ENCODE data around the gene ADAM12. TPM values are rescaled to one million over a fixed set of nuclear protein-coding genes. Genes with fewer than 3 reads are reported as not detected.

The ADAM12 gene
- total and polyA plus RNA-seq, 11 donors, result 0.04 to 11.2 (median 0.82) TPM; not detected in 1

- H3K4me3 ChIP-seq, result no peak overlapping the region
- WGBS, 4 donors, result 87 to 93% (median 90%) methylated on average over 3 of the region's 3 CpGs
- ATAC-seq, result no peak
- peaks cover 0 to 3% (median 0%) of the 10 kb centered on the region in 9 donors for H3K27me3 ChIP-seq
- intact Hi-C loops (cut with DNase I), result no loop called here
- DNase-seq, result no peak
- H3K9me3 ChIP-seq, result no peaks in the 10 kb centered on the region
- no peaks in the 10 kb centered on the region for H3K36me3 ChIP-seq
- TF ChIP-seq, protein P1, sequence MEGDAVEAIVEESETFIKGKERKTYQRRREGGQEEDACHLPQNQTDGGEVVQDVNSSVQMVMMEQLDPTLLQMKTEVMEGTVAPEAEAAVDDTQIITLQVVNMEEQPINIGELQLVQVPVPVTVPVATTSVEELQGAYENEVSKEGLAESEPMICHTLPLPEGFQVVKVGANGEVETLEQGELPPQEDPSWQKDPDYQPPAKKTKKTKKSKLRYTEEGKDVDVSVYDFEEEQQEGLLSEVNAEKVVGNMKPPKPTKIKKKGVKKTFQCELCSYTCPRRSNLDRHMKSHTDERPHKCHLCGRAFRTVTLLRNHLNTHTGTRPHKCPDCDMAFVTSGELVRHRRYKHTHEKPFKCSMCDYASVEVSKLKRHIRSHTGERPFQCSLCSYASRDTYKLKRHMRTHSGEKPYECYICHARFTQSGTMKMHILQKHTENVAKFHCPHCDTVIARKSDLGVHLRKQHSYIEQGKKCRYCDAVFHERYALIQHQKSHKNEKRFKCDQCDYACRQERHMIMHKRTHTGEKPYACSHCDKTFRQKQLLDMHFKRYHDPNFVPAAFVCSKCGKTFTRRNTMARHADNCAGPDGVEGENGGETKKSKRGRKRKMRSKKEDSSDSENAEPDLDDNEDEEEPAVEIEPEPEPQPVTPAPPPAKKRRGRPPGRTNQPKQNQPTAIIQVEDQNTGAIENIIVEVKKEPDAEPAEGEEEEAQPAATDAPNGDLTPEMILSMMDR (IDR thresholded peaks at IDR 0.05), result no peak
- no peak for TF ChIP-seq POLR2A (IDR thresholded peaks at IDR 0.05)
- no peak overlapping the region for H3K27ac ChIP-seq
- peaks cover 0 to 14% (median 0%) of the 10 kb centered on the region in 12 donors for H3K4me1 ChIP-seq
Measured at GRCh38 chr10:126207313-126207771, 180.9 kb downstream of the ADAM12 start.

- H3K36me3 ChIP-seq, result no peaks in the 10 kb centered on the region
- H3K4me1 ChIP-seq, result peaks cover 0 to 14% (median 0%) of the 10 kb centered on the region in 12 donors
- intact Hi-C loops (cut with DNase I), result no loop called here
- DNase-seq (no peak), ATAC-seq (no peak)
- H3K4me3 ChIP-seq, result no peak overlapping the region
- H3K27ac ChIP-seq, result no peak overlapping the region
- peaks cover 0 to 2% (median 0%) of the 10 kb centered on the region in 9 donors for H3K27me3 ChIP-seq
- H3K9me3 ChIP-seq, result no peaks in the 10 kb centered on the region
- TF ChIP-seq POLR2A (IDR thresholded peaks at IDR 0.05), result no peak
- TF ChIP-seq, protein P1 (IDR thresholded peaks at IDR 0.05), result no peak
- WGBS, 4 donors, result 97 to 98% (median 98%) methylated on average over 1 of the region's 1 CpG
Measured at GRCh38 chr10:126205486-126206205, 182.6 kb downstream of the ADAM12 start.

DNA sequence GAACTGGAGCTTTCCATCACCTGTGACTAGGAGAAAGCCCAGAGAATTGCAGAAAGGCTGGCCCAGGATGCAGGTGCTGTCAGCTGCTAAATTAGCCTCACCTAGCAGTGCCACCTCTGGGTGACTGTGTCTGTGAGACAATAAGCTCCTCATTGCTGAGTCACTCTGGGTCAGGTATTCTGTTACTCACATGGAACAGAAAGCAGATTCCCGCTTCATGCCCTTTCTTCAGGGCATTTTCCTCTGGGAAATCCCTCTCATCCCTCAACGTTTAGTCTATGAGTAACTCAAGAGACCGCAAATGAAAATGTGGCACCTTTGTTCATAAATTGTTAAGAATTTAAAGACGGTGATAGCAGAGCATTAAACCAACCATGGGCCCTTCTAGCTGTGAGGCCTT, 184.0 kb downstream of the ADAM12 start:
- no peaks in the 10 kb centered on the region for H3K27me3 ChIP-seq
- 88 to 96% (median 93%) methylated on average over 4 of the region's 4 CpGs for WGBS, 4 donors
- intact Hi-C loops (cut with DNase I), result no loop called here

DNA sequence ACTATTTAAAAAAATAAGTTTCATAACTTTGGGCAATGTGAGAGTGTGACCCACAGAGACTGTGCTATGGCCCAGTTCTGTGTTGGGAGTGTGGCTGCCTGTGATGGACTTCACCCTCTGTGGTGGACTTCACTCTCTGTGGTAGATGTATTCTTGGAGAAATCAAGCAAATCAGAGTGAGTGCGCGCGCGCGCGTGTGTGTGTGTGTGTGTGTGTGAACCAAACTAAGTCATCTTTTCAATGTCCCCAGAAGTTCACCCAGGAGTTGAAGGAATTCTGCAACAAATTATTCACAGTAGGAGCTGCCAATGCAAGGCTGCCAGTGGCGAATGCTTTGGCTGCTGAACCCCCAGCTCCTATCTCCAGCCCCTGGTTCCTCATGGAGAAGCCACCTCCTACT, 184.5 kb downstream of the ADAM12 start:
- Histone ChIP-seq H3K27me3 (no peaks in the 10 kb centered on the region), H3K36me3 (no peaks in the 10 kb centered on the region), H3K4me3 (no peak overlapping the region), H3K9me3 (no peaks in the 10 kb centered on the region), H3K4me1 (peaks cover 0 to 7% (median 0%) of the 10 kb centered on the region in 12 donors), H3K27ac (no peak overlapping the region)
- 93 to 96% (median 96%) methylated on average over 7 of the region's 7 CpGs for WGBS, 4 donors
- TF ChIP-seq, protein P1 (IDR thresholded peaks at IDR 0.05), result no peak
- TF ChIP-seq POLR2A (IDR thresholded peaks at IDR 0.05), result no peak
- no peak for ATAC-seq
- intact Hi-C loops (cut with DNase I), result no loop called here
- no peak for DNase-seq

More for the DNA sequence above, 184.0 kb downstream of the ADAM12 start:
- TF ChIP-seq, protein P1 (IDR thresholded peaks at IDR 0.05), result no peak
- no peak for TF ChIP-seq POLR2A (IDR thresholded peaks at IDR 0.05)
- no peaks in the 10 kb centered on the region for H3K36me3 ChIP-seq
- ATAC-seq (no peak), DNase-seq (no peak)
- H3K9me3 ChIP-seq, result no peaks in the 10 kb centered on the region
- H3K4me1 ChIP-seq, result peaks cover 0 to 12% (median 0%) of the 10 kb centered on the region in 12 donors
- no peak overlapping the region for H3K4me3 ChIP-seq
- H3K27ac ChIP-seq, result no peak overlapping the region
